Measurements from ENCODE around the gene GRIK5. TPM values are rescaled to one million over a fixed set of nuclear protein-coding genes. Genes with fewer than 3 reads are reported as not detected.
"Not testable (repeated sequence)": the region's sequence is repeated elsewhere in the genome, so short reads cannot be mapped to it uniquely, and the experiment has no call there.

GRIK5 gene
- total RNA-seq, 2 experiments from 2014 or later = 0.73 to 1.3 TPM

GRCh38 chr19:42042455-42043170 lies 27.4 kb downstream of the GRIK5 start:
- no TSS peak for BruUV-seq (replicated peaks)
- Histone ChIP-seq H3K4me1 (ENCODE audit: insufficient read depth, low read length, poor library complexity, severe bottlenecking) (no peaks in the 10 kb centered on the region), H3K4me2 (ENCODE audit: low read length) (no peak overlapping the region), H3K79me2 (ENCODE audit: insufficient read depth, low read depth, low read length) (no peaks in the 10 kb centered on the region), H3K9me2 (ENCODE audit: insufficient read depth, low read length) (no peaks in the 10 kb centered on the region), H3K36me3 (ENCODE audit: insufficient read depth, low read length) (no peaks in the 10 kb centered on the region), H2AFZ (ENCODE audit: low read length) (no peak overlapping the region), H3K4me3 (ENCODE audit: low read depth, low read length, poor library complexity, severe bottlenecking) (no peak overlapping the region), H3K9me3 (ENCODE audit: low read length) (no peaks in the 10 kb centered on the region), H3K27ac (ENCODE audit: low read depth, low read length, poor library complexity, severe bottlenecking) (no peak overlapping the region), H4K20me1 (ENCODE audit: insufficient read depth, low read length) (no peaks in the 10 kb centered on the region)
- CTCF ChIA-PET (ENCODE audit: unreplicated experiment) = no interaction called here
- DNase-seq (ENCODE audit: low spot score) = no peak
- TF ChIP-seq EZH2phosphoT487 (IDR thresholded peaks at IDR 0.05; ENCODE audit: borderline replicate concordance, low read depth, low read length) = no peak
- intact Hi-C loops (cut with micrococcal nuclease; ENCODE audit: unreplicated experiment) = no loop called here
- POLR2A ChIA-PET = no interaction called here

GRCh38 chr19:42040491-42040890 lies 29.5 kb downstream of the GRIK5 start:
- H3K9me2 ChIP-seq (ENCODE audit: insufficient read depth, low read length); intact Hi-C loops (cut with micrococcal nuclease; ENCODE audit: unreplicated experiment); CTCF ChIA-PET (ENCODE audit: unreplicated experiment); H3K36me3 ChIP-seq (ENCODE audit: insufficient read depth, low read length); H4K20me1 ChIP-seq (ENCODE audit: insufficient read depth, low read length); H3K27ac ChIP-seq (ENCODE audit: low read depth, low read length, poor library complexity, severe bottlenecking); H3K79me2 ChIP-seq (ENCODE audit: insufficient read depth, low read depth, low read length); BruUV-seq (replicated peaks); H3K9me3 ChIP-seq (ENCODE audit: low read length); H3K4me2 ChIP-seq (ENCODE audit: low read length); POLR2A ChIA-PET; H3K4me3 ChIP-seq (ENCODE audit: low read depth, low read length, poor library complexity, severe bottlenecking); H3K4me1 ChIP-seq (ENCODE audit: insufficient read depth, low read length, poor library complexity, severe bottlenecking); H2AFZ ChIP-seq (ENCODE audit: low read length); DNase-seq (ENCODE audit: low spot score): not testable (repeated sequence)

- Histone ChIP-seq H3K4me1 (ENCODE audit: insufficient read depth, low read length, poor library complexity, severe bottlenecking) (no peaks in the 10 kb centered on the region), H3K4me3 (ENCODE audit: low read depth, low read length, poor library complexity, severe bottlenecking) (no peak overlapping the region), H3K4me2 (ENCODE audit: low read length) (no peak overlapping the region), H3K9me3 (ENCODE audit: low read length) (no peaks in the 10 kb centered on the region), H4K20me1 (ENCODE audit: insufficient read depth, low read length) (no peaks in the 10 kb centered on the region), H3K27ac (ENCODE audit: low read depth, low read length, poor library complexity, severe bottlenecking) (no peak overlapping the region), H3K36me3 (ENCODE audit: insufficient read depth, low read length) (no peaks in the 10 kb centered on the region), H3K79me2 (ENCODE audit: insufficient read depth, low read depth, low read length) (no peaks in the 10 kb centered on the region), H3K9me2 (ENCODE audit: insufficient read depth, low read length) (no peaks in the 10 kb centered on the region), H2AFZ (ENCODE audit: low read length) (no peak overlapping the region)
- POLR2A ChIA-PET = no interaction called here
- intact Hi-C loops (cut with micrococcal nuclease; ENCODE audit: unreplicated experiment) = no loop called here
- no TSS peak for BruUV-seq (replicated peaks)
- CTCF ChIA-PET (ENCODE audit: unreplicated experiment) = no interaction called here
- TF ChIP-seq EZH2phosphoT487 (IDR thresholded peaks at IDR 0.05; ENCODE audit: borderline replicate concordance, low read depth, low read length) = no peak
- TF ChIP-seq CTCF (conservative IDR thresholded peaks at IDR 0.05; ENCODE audit: low read length) = no peak
- no peak for DNase-seq (ENCODE audit: low spot score)
Measured at GRCh38 chr19:42040031-42040430, 30.0 kb downstream of the GRIK5 start.

- H3K27ac ChIP-seq (ENCODE audit: low read depth, low read length, poor library complexity, severe bottlenecking) = no peak overlapping the region
- no peak for TF ChIP-seq EZH2phosphoT487 (IDR thresholded peaks at IDR 0.05; ENCODE audit: borderline replicate concordance, low read depth, low read length)
- no peak for TF ChIP-seq CTCF (conservative IDR thresholded peaks at IDR 0.05; ENCODE audit: low read length)
- intact Hi-C loops (cut with micrococcal nuclease; ENCODE audit: unreplicated experiment) = no loop called here
- H2AFZ ChIP-seq (ENCODE audit: low read length) = no peak overlapping the region
- H3K4me2 ChIP-seq (ENCODE audit: low read length) = no peak overlapping the region
- no peaks in the 10 kb centered on the region for H3K36me3 ChIP-seq (ENCODE audit: insufficient read depth, low read length)
- BruUV-seq (replicated peaks) = no TSS peak
- CTCF ChIA-PET (ENCODE audit: unreplicated experiment) = no interaction called here
- no peaks in the 10 kb centered on the region for H3K9me2 ChIP-seq (ENCODE audit: insufficient read depth, low read length)
- H3K4me1 ChIP-seq (ENCODE audit: insufficient read depth, low read length, poor library complexity, severe bottlenecking) = peaks cover 4% of the 10 kb centered on the region
- no peaks in the 10 kb centered on the region for H3K9me3 ChIP-seq (ENCODE audit: low read length)
- H4K20me1 ChIP-seq (ENCODE audit: insufficient read depth, low read length) = no peaks in the 10 kb centered on the region
- no peak for DNase-seq (ENCODE audit: low spot score)
- POLR2A ChIA-PET = no interaction called here
- H3K79me2 ChIP-seq (ENCODE audit: insufficient read depth, low read depth, low read length) = no peaks in the 10 kb centered on the region
- no peak overlapping the region for H3K4me3 ChIP-seq (ENCODE audit: low read depth, low read length, poor library complexity, severe bottlenecking)
Measured at GRCh38 chr19:42038666-42039065, 31.3 kb downstream of the GRIK5 start.

All from OCI-LY7 (cell line).